Stimulated activated naive B cell treated with anti-CD40 and anti-IgM and Interleukin-4, amounts not matched to agents 10 μg/mL and 1 μg/mL and 100 μg/mL, for 72 hours (primary cell): ENCODE measurements around the gene FOXN4.

Experiments used
- ATAC-seq, 2 donors: fragments of 150-1000 bp; cut with Tn5 transposase; replicated peaks; 2 replicates each; pipeline ENCODE4 v1.10.0; 2021; ENCODE audit warnings: moderate library complexity in 1 of 2
- DNase-seq: peaks from one replicate; pipeline ENCODE4 v3.0.0; 2021
- H3K27ac Mint-ChIP-seq: one replicate; pipeline ENCODE4 v1.8.0; 2022; ENCODE audit warnings: mild to moderate bottlenecking, mixed read lengths
- H3K27me3 Mint-ChIP-seq, 2 donors: one replicate each; pipeline ENCODE4 v1.8.0; 2022; ENCODE audit warnings: mixed read lengths in 2 of 2
- H3K36me3 Mint-ChIP-seq, 2 donors: one replicate each; pipeline ENCODE4 v1.8.0; 2022; ENCODE audit warnings: mixed read lengths in 2 of 2, mild to moderate bottlenecking in 1 of 2
- H3K4me1 Mint-ChIP-seq, 2 donors: one replicate each; pipeline ENCODE4 v1.8.0; 2022; ENCODE audit warnings: mixed read lengths in 2 of 2, mild to moderate bottlenecking in 1 of 2
- H3K4me3 Mint-ChIP-seq, 2 donors: one replicate each; pipeline ENCODE4 v1.8.0; 2022; ENCODE audit warnings: mild to moderate bottlenecking in 2 of 2, mixed read lengths in 2 of 2, moderate library complexity in 1 of 2
- H3K9me3 Mint-ChIP-seq, 2 donors: one replicate each; pipeline ENCODE4 v1.8.0; 2022; ENCODE audit warnings: mixed read lengths in 2 of 2, mild to moderate bottlenecking in 1 of 2

The FOXN4 gene

DNA sequence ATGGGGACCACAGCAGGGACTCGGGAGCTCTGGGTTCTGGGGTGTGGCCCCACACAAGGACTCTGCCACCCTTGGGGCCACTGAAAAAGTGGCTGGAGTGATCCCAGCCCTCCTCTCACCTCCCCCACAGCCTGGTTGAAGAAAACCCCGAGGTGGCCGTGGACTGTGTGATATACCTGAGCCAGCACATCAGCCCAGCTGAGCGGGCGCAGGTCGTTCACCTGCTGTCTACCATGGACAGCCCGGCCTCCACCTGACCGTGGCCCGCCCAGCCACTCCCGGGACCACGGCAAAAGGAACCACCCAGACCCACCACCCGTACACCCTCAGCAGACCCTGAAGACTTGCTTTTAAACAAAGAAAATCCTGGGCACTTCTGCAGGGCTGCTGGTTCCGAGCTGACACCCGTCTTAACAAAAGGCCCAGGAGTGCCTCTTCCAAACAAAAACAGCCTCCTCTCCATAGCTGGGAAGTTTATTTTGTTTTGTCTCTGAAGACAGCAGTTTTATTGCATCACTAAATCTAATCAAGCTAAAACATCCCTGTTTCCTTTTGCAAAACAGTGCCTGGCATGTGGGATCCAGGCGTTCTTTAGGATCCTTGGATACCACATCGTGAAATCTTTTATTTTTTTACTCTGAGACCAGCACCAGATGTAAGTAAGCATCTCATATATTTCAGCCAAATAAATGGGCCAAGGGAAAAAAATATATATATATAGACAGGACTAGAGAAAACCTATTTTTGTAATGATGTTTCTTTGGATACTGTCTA is 42.8 kb downstream of the FOXN4 start:
- H3K4me3 Mint-ChIP-seq = no peak overlapping the region
- DNase-seq = no peak
- no peak overlapping the region for H3K27ac Mint-ChIP-seq
- no peaks in the 10 kb centered on the region for H3K27me3 Mint-ChIP-seq
- peaks cover 5 to 10% of the 10 kb centered on the region in 2 donors for H3K9me3 Mint-ChIP-seq
- ATAC-seq = no peak
- no peaks in the 10 kb centered on the region for H3K4me1 Mint-ChIP-seq
- peaks cover 20 to 23% of the 10 kb centered on the region in 2 donors for H3K36me3 Mint-ChIP-seq

DNA sequence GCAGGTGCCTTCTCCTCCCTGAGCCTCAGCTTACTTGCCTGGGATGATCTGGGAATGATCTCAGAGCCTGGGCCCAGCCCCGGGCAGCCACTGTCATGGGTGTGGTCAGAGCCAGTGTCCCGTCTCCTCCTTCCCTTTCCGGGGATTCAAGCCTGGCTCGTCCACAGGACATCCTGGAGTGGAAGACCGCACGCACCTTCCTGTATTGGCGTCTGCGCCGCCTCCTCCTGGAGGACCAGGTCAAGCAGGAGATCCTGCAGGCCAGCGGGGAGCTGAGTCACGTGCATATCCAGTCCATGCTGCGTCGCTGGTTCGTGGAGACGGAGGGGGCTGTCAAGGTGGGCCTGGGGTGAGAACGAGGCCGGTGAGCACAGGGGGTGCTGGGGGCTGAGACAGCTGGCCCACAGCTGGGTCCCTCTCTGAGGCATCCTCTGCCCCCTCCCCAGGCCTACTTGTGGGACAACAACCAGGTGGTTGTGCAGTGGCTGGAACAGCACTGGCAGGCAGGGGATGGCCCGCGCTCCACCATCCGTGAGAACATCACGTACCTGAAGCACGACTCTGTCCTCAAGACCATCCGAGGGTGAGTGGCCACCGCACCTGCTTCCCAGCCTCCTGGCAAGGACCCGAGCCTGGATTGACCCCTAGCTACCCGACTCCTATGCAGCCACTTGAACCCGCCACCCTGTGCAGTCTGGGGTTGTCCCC is 44.0 kb downstream of the FOXN4 start:
- H3K4me1 Mint-ChIP-seq = no peaks in the 10 kb centered on the region
- H3K9me3 Mint-ChIP-seq = peaks cover 0 to 5% of the 10 kb centered on the region in 2 donors
- ATAC-seq (no peak), DNase-seq (no peak)
- H3K4me3 Mint-ChIP-seq = no peak overlapping the region
- peaks cover 24 to 27% of the 10 kb centered on the region in 2 donors for H3K36me3 Mint-ChIP-seq
- no peak overlapping the region for H3K27ac Mint-ChIP-seq
- no peaks in the 10 kb centered on the region for H3K27me3 Mint-ChIP-seq

DNA sequence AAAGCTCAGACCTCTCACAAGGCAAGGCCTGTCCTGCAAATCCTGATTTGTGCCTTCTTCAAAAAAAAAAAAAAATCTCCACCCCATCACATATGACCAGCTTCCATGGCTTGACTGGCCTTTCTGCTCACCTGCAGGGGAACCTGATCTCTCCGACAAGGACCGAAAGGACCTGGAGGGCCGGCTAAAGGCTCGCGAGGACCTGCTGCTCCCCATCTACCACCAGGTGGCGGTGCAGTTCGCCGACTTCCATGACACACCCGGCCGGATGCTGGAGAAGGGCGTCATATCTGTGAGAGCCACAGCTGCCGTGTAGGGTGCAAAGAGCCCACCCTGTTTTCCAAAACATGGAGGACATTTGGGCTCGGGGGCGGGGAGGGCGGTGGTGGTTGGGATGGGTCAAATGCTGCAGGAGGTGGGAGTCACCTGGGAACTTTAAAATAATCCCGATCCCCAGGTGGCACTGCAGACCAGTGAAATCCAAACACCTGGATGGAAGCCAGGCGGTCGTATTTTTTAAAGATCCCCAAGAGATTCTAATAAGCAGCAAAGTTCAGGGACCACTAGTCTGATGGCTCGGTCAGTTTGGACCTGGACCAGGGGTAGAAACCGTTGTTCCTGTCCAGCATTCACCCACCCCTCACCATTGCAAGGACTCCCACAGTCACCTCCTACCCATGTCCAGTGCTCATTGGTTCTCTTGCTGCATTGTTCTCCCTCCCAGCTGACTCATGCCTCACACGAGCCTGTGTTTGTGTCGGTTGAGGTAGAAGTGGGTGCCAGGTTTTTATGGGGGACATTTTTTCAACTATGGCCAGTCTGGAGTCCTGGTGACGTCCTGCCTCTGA is 44.8 kb downstream of the FOXN4 start:
- no peaks in the 10 kb centered on the region for H3K27me3 Mint-ChIP-seq
- peaks cover 0 to 3% of the 10 kb centered on the region in 2 donors for H3K9me3 Mint-ChIP-seq
- no peaks in the 10 kb centered on the region for H3K4me1 Mint-ChIP-seq
- no peak overlapping the region for H3K4me3 Mint-ChIP-seq
- ATAC-seq (no peak), DNase-seq (no peak)
- H3K27ac Mint-ChIP-seq = no peak overlapping the region
- peaks cover 24 to 32% of the 10 kb centered on the region in 2 donors for H3K36me3 Mint-ChIP-seq

DNA sequence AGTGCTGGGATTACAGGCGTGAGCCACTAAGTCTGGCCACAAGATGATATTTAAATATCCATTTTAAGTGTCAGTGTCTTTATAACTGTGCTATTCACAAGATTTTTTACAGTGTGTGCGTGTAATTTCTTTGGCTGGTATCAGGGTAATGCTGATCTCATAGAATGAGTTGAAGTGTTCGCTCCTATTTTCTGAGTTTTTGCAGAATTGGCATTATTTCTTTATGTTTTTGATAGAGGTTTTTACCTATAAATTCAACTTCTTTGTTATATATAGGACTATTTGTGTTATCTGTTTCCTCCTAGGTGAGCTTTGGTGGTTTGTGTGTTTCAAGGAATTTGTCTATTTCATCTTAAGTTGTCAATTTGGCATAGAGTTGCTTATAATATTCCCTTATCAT is 45.6 kb downstream of the FOXN4 start:
- Mint-ChIP-seq H3K27me3 (no peaks in the 10 kb centered on the region), H3K4me3 (no peak overlapping the region), H3K9me3 (peaks cover 0 to 3% of the 10 kb centered on the region in 2 donors), H3K4me1 (no peaks in the 10 kb centered on the region), H3K27ac (no peak overlapping the region), H3K36me3 (peaks cover 27 to 32% of the 10 kb centered on the region in 2 donors)
- DNase-seq (no peak), ATAC-seq (no peak)

DNA sequence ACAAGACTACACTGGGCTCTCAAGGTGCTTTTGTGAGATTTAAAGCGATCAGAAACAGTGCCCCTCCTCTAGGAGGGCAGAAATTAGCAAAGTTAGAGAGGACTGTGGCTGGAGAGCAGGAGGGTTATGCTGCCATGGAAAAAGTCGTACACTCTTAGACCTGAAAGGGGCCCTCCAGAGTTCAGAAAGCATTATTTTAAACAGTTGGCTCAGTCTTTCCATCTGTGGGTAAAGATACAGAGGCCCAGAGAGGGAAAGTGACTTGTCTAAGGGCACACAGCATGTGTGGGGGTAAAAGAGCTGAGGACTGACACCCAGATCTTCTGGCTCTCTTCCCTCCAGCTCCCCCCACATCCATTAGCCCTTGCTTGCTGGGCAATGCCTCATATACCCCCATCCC is 47.1 kb downstream of the FOXN4 start:
- peaks cover 0 to 3% of the 10 kb centered on the region in 2 donors for H3K9me3 Mint-ChIP-seq
- H3K4me1 Mint-ChIP-seq = no peaks in the 10 kb centered on the region
- no peak overlapping the region for H3K27ac Mint-ChIP-seq
- ATAC-seq = no peak
- H3K4me3 Mint-ChIP-seq = no peak overlapping the region
- DNase-seq = no peak
- H3K27me3 Mint-ChIP-seq = no peaks in the 10 kb centered on the region
- peaks cover 29 to 38% of the 10 kb centered on the region in 2 donors for H3K36me3 Mint-ChIP-seq

DNA sequence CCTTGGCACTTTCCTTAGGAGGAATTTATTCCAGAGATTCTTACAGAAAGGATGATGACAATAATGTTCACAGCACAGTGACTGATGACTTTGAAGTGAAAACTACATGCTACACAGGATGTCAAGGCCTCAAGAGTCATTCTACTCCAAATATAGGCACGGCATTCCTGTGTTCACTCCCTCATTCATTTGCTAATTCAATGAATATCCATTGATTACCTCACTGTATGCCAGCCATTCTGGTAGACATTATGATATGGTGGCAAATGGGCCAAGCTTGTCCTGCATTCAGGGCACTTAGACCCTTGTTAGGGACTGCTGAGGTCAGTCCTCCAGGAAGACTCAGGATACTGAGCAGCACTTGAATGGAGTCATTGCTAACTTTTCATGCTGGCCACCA is 48.0 kb downstream of the FOXN4 start:
- no peaks in the 10 kb centered on the region for H3K27me3 Mint-ChIP-seq
- ATAC-seq = no peak
- H3K36me3 Mint-ChIP-seq = peaks cover 29 to 41% of the 10 kb centered on the region in 2 donors
- peaks cover 0 to 3% of the 10 kb centered on the region in 2 donors for H3K9me3 Mint-ChIP-seq
- DNase-seq = no peak
- H3K4me3 Mint-ChIP-seq = no peak overlapping the region
- no peaks in the 10 kb centered on the region for H3K4me1 Mint-ChIP-seq
- H3K27ac Mint-ChIP-seq = no peak overlapping the region

DNA sequence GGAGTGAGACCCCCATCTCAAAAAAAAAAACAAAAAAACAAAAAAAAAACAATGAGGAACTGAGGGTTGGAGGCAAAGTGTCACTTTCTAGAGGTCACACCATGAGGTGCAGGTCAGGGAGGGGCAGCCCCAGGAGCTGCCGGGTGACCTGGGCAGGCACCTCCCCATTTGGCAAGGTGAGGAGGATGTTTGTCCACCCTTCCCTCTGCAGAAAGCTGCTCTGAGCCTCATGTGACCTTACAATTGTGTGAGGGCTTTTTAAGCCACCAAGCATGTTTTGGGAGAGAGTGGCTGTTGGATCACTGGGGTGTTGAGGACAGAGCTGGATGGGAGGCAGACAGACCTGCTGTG is 49.6 kb downstream of the FOXN4 start:
- Mint-ChIP-seq H3K27me3 (no peaks in the 10 kb centered on the region), H3K36me3 (peaks cover 30 to 50% of the 10 kb centered on the region in 2 donors), H3K9me3 (peaks cover 0 to 6% of the 10 kb centered on the region in 2 donors), H3K4me3 (no peak overlapping the region), H3K27ac (no peak overlapping the region), H3K4me1 (no peaks in the 10 kb centered on the region)
- no peak for ATAC-seq
- DNase-seq = no peak

DNA sequence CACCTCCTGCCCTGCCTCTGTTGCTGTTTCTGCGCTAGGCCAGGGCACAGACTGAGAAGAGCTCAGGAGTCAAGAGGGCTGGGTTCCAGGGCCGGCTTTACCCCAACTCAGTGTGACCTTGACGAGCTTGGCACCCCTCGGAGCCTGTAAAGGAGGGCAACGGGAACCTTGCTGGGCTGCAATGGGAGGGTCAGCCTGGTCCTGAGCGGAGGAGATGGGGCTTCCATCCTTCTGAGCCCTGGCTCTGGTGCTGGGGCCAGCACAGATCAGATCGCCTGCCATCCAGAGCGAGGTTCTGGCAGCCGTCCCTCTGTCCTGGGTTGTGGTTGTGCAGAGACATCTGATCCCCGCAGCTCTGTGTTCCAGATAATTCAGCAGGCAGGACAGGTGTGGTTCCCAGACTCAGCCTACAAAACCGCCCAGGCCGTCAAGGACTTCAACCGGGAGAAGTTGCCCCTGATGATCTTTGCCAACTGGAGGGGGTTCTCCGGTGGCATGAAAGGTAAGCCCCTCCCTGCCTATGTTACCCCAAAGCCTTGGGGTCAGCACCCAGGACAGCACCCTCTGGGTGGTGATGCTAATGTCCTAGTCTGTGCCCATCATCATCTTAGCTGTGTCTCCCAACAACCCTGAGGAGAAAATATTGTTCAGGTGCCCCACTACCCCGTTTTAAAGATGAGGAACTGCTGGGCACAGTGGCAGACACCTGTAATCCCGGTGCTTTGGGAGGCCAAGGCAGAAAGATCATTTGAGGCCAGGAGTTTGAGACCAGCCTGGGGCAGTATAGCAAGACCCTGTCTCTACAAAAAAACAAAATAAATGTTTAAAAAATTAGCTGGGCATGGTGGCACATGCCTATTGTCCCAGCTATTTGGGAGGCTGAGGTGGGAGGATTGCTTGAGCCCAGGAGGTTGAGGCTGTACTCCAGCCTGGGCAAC is 50.2 kb downstream of the FOXN4 start:
- Mint-ChIP-seq H3K27me3 (no peaks in the 10 kb centered on the region), H3K4me3 (no peak overlapping the region), H3K27ac (no peak overlapping the region), H3K9me3 (peaks cover 3 to 10% of the 10 kb centered on the region in 2 donors), H3K4me1 (no peaks in the 10 kb centered on the region), H3K36me3 (peaks cover 30 to 50% of the 10 kb centered on the region in 2 donors)
- no peak for ATAC-seq
- DNase-seq = no peak

DNA sequence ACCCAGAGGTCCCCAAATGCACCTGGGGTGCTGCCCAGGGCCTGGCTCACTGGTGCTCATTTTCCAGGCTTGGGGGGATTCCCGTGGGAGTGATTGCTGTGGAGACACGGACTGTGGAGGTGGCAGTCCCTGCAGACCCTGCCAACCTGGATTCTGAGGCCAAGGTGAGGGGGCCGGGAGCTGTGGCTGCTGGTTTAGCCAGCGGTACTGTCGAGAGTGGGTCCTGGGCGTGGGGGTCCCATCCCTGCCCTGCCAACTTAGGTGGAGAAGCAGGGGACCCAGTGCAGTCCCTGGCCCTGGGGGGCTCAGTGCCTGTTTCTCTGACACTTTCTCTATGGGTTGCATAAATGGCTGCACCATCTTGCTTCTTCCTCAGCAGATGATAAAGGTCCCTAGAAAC is 50.9 kb downstream of the FOXN4 start:
- Mint-ChIP-seq H3K36me3 (peaks cover 30 to 52% of the 10 kb centered on the region in 2 donors), H3K4me1 (no peaks in the 10 kb centered on the region), H3K27me3 (no peaks in the 10 kb centered on the region), H3K9me3 (peaks cover 10 to 13% of the 10 kb centered on the region in 2 donors), H3K4me3 (no peak overlapping the region), H3K27ac (no peak overlapping the region)
- ATAC-seq (no peak), DNase-seq (no peak)

DNA sequence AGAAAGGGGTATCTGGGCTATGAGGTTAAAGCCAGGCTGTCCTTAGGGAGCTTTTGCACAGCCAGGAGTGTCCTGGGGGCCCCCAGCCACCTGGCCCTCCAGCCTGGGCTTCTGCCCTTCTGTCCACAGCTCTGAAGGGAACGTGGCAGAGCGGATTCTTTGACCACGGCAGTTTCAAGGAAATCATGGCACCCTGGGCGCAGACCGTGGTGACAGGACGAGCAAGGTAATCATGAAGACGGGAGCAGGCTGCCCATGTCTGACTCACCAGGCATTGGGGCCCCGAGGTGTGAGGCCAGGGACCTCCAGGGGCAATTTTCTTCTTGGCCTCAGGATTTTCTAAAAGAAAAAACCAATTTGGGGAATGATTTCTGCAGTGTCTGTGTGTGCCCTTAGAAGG is 53.1 kb downstream of the FOXN4 start:
- peaks cover 12 to 18% of the 10 kb centered on the region in 2 donors for H3K9me3 Mint-ChIP-seq
- ATAC-seq (no peak), DNase-seq (no peak)
- no peaks in the 10 kb centered on the region for H3K4me1 Mint-ChIP-seq
- H3K27me3 Mint-ChIP-seq = no peaks in the 10 kb centered on the region
- H3K36me3 Mint-ChIP-seq = peaks cover 32 to 59% of the 10 kb centered on the region in 2 donors
- H3K27ac Mint-ChIP-seq = no peak overlapping the region
- no peak overlapping the region for H3K4me3 Mint-ChIP-seq

DNA sequence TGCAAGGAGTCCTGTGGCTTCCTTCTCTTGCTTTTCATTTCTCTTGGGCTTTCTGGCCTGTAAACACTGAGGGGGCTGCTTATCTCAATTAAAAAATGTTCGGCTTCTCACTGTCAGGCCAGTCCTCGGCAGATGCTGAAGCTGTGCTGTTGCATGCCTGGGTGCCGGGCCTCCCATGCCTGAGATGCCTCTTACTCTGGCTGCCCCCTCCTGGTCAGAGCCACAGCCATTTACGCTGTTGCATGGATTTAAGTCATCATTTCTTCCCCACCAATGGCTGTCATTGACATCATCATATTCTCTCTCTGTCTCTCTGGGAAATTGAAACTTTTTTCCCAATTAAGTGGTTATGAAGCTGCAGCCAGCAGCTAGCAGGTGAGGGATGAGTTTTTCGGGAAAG is 53.7 kb downstream of the FOXN4 start:
- H3K4me3 Mint-ChIP-seq = no peak overlapping the region
- peaks cover 29 to 57% of the 10 kb centered on the region in 2 donors for H3K36me3 Mint-ChIP-seq
- peaks cover 12 to 18% of the 10 kb centered on the region in 2 donors for H3K9me3 Mint-ChIP-seq
- peak overlapping the region; percentile 25 for H3K27ac Mint-ChIP-seq
- no peaks in the 10 kb centered on the region for H3K4me1 Mint-ChIP-seq
- DNase-seq (no peak), ATAC-seq (no peak)
- no peaks in the 10 kb centered on the region for H3K27me3 Mint-ChIP-seq

DNA sequence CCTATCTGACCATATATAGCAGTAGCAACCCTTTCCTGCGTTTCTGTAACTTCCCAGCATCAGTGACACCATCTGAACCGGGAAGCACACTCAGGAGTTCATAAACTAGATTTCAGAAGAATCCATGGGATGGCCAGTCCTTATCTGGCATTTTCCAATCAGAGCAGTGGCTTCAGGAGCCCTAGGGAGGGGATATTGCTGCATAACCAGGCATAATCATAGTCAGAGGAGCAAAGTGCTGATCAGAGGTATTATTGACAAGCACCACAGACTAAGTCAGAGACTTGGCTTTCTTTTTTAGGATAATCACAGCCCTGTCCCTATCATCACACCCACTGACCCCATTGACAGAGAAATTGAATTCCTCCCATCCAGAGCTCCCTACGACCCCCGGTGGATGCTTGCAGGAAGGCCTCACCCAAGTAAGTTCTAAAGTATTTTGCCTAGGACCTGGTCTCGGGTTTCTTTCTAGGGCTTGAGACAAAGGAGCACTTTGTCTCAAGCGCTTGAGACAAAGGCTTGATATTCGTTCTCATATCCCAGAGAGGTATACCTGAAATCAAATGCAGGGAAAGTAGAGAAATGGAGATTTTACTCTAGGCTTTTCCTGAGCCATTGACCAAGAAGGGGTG is 55.1 kb downstream of the FOXN4 start:
- ATAC-seq (no peak), DNase-seq (no peak)
- H3K27me3 Mint-ChIP-seq = no peaks in the 10 kb centered on the region
- peaks cover 28 to 56% of the 10 kb centered on the region in 2 donors for H3K36me3 Mint-ChIP-seq
- H3K4me1 Mint-ChIP-seq = no peaks in the 10 kb centered on the region
- H3K4me3 Mint-ChIP-seq = no peak overlapping the region
- H3K27ac Mint-ChIP-seq = no peak overlapping the region
- H3K9me3 Mint-ChIP-seq = peaks cover 12 to 18% of the 10 kb centered on the region in 2 donors

DNA sequence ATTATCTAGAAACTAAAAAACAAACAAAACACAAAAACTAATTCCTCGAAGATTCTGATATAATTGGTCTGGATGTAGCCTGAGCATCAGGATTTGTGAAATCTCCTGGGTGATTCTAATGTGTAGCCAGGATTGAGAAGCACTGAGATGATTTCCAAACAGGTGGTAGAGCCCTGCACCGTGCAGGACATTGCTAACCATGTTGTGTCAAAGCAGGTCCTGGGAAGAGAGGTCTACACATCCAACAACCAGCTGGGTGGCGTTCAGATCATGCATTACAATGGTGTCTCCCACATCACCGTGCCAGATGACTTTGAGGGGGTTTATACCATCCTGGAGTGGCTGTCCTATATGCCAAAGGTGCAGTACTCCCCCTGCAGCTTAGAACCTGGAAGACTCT is 56.3 kb downstream of the FOXN4 start:
- H3K36me3 Mint-ChIP-seq = peaks cover 27 to 53% of the 10 kb centered on the region in 2 donors

More for the DNA sequence above, 56.3 kb downstream of the FOXN4 start:
- ATAC-seq (no peak), DNase-seq (no peak)
- Mint-ChIP-seq H3K9me3 (peaks cover 12 to 18% of the 10 kb centered on the region in 2 donors), H3K27ac (no peak overlapping the region), H3K4me3 (no peak overlapping the region), H3K4me1 (peaks cover 0 to 7% of the 10 kb centered on the region in 2 donors), H3K27me3 (no peaks in the 10 kb centered on the region)
